Adipocyte (in vitro differentiated cells): ENCODE results near the gene SHISA6.

Experiments
- DNase-seq: peaks from one replicate; pipeline ENCODE4 v3.0.0-alpha.2; 2015; ENCODE audit warnings: low read depth
- H3K27me3 ChIP-seq: replicated peaks from 2 replicates; pipeline ENCODE4 v1.7.0; 2013; ENCODE audit warnings: mild to moderate bottlenecking, low read length, moderate library complexity; ENCODE audit not compliant: control insufficient read depth, insufficient read depth
- H3K36me3 ChIP-seq: 2 replicates; pipeline ENCODE4 v1.7.0; 2013; ENCODE audit warnings: low read length, mild to moderate bottlenecking, moderate library complexity; ENCODE audit not compliant: control insufficient read depth, insufficient read depth, severe bottlenecking
- H3K4me1 ChIP-seq: 2 replicates; pipeline ENCODE4 v1.7.0; 2013; ENCODE audit warnings: mild to moderate bottlenecking, low read length, moderate library complexity; ENCODE audit not compliant: control insufficient read depth, insufficient read depth
- H3K4me3 ChIP-seq: 2 replicates; pipeline ENCODE4 v1.7.0; 2013; ENCODE audit warnings: mild to moderate bottlenecking, low read length, moderate library complexity
- H3K9ac ChIP-seq: 2 replicates; pipeline ENCODE4 v1.7.0; 2013; ENCODE audit warnings: mild to moderate bottlenecking, low read length, moderate library complexity
- H3K9me3 ChIP-seq: 2 replicates; pipeline ENCODE4 v1.7.0; 2013; ENCODE audit warnings: mild to moderate bottlenecking, low read length, moderate library complexity; ENCODE audit not compliant: control insufficient read depth

Gene SHISA6

DNA sequence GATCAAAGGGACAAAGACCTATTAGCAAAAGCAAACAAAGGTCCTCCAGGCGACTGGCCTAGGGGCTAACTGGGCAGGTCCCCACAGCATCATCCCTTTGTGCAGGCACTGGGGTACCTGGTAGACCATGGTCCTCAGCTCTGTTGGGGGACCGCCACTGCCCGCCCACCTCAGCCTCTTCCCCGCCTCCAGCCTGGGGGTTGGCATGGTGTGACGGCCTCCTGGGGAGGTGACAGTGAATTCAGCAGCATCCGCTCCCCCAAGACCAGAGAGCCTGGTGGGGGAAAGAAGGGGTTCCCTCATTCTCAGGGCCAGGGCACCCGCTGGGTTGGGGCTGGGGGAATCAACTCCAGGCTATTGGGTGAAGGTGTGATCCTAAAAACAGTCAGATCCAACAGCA is 318.6 kb downstream of the SHISA6 start:
- Histone ChIP-seq H3K9ac (no peak overlapping the region), H3K36me3 (no peaks in the 10 kb centered on the region), H3K4me1 (peaks cover 15% of the 10 kb centered on the region), H3K9me3 (no peaks in the 10 kb centered on the region), H3K27me3 (no peaks in the 10 kb centered on the region), H3K4me3 (no peak overlapping the region)
- DNase-seq, result no peak

DNA sequence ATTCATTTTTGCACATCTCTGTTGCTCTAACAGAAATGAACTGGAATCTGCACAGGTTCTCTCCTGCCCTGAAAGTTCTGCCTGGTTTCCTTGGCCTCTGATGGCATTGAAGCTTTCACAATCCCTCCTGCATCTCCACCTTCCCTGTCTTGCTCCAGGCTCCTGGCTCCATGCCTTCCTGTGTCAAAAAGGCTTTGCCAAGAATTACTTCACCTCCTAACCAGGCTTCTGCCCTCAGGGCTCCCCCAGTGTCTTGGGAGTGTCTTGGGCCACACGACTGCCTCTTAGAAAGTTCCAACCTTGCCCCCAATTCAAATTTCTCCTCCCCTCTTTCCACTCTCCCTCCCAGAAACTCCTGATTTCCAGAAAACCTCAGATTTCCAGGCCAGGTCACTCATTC is 320.3 kb downstream of the SHISA6 start:
- Histone ChIP-seq H3K9ac (no peak overlapping the region), H3K36me3 (no peaks in the 10 kb centered on the region), H3K4me3 (no peak overlapping the region), H3K9me3 (no peaks in the 10 kb centered on the region), H3K27me3 (no peaks in the 10 kb centered on the region), H3K4me1 (peaks cover 15% of the 10 kb centered on the region)
- DNase-seq, result no peak

DNA sequence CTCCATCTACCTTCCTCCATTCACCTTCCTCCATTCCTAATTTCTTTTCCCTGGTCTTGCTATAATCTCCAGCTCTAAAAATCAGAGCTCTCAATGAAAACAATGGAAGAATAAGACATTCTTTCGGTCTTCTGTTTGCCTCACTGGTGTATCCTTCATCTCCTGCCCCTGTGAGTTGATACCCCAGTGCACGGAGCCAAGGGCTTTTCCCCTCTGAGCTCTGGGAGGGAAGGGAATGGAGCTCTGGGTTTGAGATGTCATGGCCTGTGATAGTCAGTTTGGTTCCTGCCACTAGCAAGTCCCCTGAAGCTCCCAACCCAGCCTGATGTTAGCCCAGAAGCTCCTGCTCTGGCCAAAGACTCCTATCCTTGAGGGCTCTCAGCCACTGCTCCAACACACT is 320.7 kb downstream of the SHISA6 start:
- Histone ChIP-seq H3K4me1 (peaks cover 15% of the 10 kb centered on the region), H3K27me3 (no peaks in the 10 kb centered on the region), H3K4me3 (no peak overlapping the region), H3K36me3 (no peaks in the 10 kb centered on the region), H3K9ac (no peak overlapping the region), H3K9me3 (no peaks in the 10 kb centered on the region)
- DNase-seq, result no peak

DNA sequence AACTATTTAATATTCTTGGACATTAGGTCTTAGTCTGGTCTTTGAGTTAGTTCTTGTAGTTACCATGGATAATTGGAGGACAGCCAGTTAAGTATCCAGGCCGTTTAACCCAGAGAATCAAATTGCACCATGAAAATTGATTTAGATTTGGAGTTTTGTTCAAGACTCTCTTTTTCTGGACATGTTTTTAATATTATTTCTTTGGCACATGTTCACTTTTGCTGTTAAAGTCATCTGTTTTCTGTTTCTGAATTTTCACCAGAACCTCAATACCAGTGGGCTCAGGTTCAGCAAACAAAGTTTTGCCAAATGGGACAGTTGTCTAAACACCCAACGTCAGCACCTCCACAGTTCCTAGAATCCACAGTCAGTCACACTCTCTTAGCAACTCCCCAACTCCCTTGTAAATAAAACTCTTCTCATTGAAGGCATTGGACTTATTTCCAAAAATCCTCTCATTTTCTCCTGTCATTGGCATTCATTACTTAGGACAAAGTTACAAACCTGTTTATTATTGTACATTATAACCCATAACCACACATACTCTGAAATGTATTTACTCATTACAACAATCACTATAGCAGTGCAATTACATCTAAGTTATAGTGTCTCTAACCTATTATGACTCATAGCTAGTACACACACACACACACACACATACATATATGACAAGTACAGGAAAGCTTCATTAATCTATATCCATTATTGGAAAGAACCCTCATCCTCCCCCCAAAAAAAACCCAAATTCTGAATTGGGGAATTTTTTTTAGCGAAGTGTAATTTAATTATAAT is 323.8 kb downstream of the SHISA6 start:
- H3K9ac ChIP-seq, result no peak overlapping the region
- no peaks in the 10 kb centered on the region for H3K27me3 ChIP-seq
- H3K36me3 ChIP-seq, result no peaks in the 10 kb centered on the region
- no peak overlapping the region for H3K4me3 ChIP-seq
- DNase-seq, result no peak
- peaks cover 15% of the 10 kb centered on the region for H3K4me1 ChIP-seq
- peaks cover 2% of the 10 kb centered on the region for H3K9me3 ChIP-seq

DNA sequence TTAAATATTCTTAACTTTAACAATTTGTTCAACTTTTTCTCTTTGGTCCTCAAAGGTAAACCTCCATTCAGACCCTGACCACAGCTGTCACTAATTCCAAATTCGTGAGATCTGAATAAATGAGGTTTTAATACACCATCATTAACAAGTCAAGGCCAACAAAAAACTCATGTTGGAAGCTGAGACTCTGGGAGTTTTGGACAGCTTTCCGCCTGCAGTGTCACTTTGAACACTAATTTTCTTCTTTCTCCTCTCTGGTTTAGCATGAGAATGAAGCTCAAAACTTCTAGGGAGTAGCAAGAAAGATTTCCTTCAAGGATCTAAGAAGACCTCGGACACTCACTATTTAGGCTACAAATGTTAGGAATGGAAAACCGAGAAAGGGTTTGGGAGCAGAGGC is 324.6 kb downstream of the SHISA6 start:
- Histone ChIP-seq H3K4me1 (peaks cover 15% of the 10 kb centered on the region), H3K27me3 (no peaks in the 10 kb centered on the region), H3K36me3 (no peaks in the 10 kb centered on the region), H3K9me3 (peaks cover 2% of the 10 kb centered on the region), H3K4me3 (no peak overlapping the region), H3K9ac (no peak overlapping the region)
- no peak for DNase-seq

GRCh38 chr17:11578998-11579397 is 338.0 kb downstream of the SHISA6 start:
- Histone ChIP-seq H3K9me3 (no peaks in the 10 kb centered on the region), H3K36me3 (no peaks in the 10 kb centered on the region), H3K4me3 (no peak overlapping the region), H3K27me3 (no peaks in the 10 kb centered on the region), H3K4me1 (no peaks in the 10 kb centered on the region), H3K9ac (no peak overlapping the region)
- DNase-seq, result no peak

DNA sequence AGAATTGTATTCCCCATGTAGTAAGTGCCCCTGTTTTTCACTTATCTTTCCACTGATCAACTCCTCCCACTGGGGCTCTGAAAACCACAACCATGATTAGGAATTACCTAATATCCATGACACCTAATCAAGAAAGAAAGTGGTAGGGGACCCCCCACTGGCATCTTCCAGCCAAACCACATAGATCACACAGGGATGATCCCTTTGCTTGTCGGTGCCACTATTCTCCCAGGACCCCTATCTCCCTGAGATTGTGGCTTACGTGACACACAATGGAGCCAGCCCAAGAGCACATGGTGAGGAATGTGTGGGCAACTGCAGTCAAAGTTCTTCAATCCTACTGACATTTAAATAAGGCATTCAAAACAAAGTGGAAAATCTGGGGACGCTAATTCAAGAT is 339.7 kb downstream of the SHISA6 start:
- Histone ChIP-seq H3K36me3 (no peaks in the 10 kb centered on the region), H3K9me3 (no peaks in the 10 kb centered on the region), H3K9ac (no peak overlapping the region), H3K4me1 (no peaks in the 10 kb centered on the region), H3K27me3 (no peaks in the 10 kb centered on the region), H3K4me3 (no peak overlapping the region)
- no peak for DNase-seq

DNA sequence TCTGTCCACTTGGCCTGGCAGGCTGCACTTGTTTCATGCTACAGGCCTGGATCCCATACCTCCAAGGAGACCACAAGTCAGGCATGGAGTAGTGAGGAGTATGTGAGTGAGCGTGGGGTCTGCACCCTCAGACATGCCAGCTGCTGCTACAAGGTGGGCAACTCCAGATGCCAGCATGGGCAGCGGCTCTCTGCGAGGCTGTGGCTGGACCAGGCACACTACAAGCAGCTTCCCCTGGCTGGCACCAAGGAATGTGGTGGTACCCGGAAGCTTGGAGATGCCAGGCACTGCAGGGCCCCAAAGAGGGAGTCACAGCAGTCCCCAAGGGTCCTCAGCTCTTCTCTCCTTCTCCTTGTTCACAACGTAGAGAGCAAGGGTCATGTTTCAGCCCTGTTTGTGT is 341.2 kb downstream of the SHISA6 start:
- Histone ChIP-seq H3K4me3 (no peak overlapping the region), H3K36me3 (no peaks in the 10 kb centered on the region), H3K27me3 (no peaks in the 10 kb centered on the region), H3K9me3 (no peaks in the 10 kb centered on the region), H3K4me1 (no peaks in the 10 kb centered on the region), H3K9ac (no peak overlapping the region)
- DNase-seq, result no peak

GRCh38 chr17:11583306-11583992 is 342.4 kb downstream of the SHISA6 start:
- Histone ChIP-seq H3K9me3 (no peaks in the 10 kb centered on the region), H3K9ac (no peak overlapping the region), H3K4me3 (no peak overlapping the region), H3K27me3 (no peaks in the 10 kb centered on the region), H3K36me3 (no peaks in the 10 kb centered on the region), H3K4me1 (no peaks in the 10 kb centered on the region)
- no peak for DNase-seq

- DNase-seq, result no peak
These were observed 348.7 kb downstream of the SHISA6 start for GRCh38 chr17:11589716-11590115.

DNA sequence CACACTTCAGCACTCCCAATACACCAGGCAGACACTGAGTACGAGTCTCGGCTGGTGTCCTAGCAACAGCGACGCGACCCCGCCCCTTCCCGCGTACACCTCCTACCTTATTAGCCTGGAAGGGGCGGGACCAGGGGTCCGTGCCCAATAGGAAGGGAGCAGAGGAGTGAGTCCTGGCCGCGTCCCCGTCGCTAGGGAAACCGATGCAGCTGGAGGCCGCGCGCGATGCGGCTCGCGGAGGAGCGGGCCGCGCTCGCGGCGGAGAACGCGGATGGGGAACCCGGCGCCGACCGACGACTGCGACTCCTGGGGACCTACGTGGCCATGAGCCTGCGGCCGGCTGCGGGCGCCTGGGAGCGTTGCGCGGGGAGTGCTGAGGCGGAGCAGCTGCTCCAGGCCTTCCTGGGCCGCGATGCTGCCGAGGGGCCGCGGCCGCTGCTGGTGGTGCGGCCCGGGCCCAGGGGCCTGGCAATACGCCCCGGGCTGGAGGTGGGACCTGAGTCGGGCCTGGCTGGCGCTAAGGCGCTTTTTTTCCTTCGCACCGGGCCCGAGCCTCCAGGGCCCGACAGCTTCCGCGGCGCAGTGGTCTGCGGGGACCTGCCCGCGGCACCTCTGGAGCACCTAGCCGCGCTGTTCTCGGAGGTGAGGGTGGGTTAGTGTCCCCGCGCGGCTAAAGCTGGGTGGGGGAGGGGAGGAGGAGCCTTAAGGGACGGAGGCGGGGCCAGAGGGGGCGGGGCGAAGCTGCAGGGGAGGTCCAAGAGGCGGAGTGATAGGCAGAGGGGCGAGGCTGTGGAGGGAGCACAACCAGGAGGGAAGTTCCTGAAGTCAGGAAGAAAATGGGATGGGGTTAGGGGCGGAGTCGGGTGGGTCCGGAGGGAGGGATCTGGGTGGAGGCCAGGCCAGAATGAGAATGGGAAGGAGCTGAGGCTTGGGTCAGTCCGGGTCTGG is 357.5 kb downstream of the SHISA6 start, which contains the start of gene DNAH9:
Gene DNAH9 (plus strand): TSS at position 197 of the 948 bp plus-strand sequence. CDS start 29 bp downstream, at position 226.
- H3K27me3 ChIP-seq, result no peaks in the 10 kb centered on the region
- H3K4me3 ChIP-seq, result peak within 1 kb of the TSS; percentile 81
- peak within 1 kb of the TSS; percentile 63 for H3K9ac ChIP-seq
- peaks cover 7% of the 10 kb centered on the region for H3K9me3 ChIP-seq
- H3K36me3 ChIP-seq, result no peaks in the 10 kb centered on the region
- peaks cover 4% of the 10 kb centered on the region for H3K4me1 ChIP-seq
- no peak for DNase-seq

More at GRCh38 chr17:11589716-11590115, 348.7 kb downstream of the SHISA6 start:
- Histone ChIP-seq H3K4me3 (no peak overlapping the region), H3K4me1 (no peaks in the 10 kb centered on the region), H3K9me3 (no peaks in the 10 kb centered on the region), H3K36me3 (no peaks in the 10 kb centered on the region), H3K27me3 (peaks cover 9% of the 10 kb centered on the region), H3K9ac (no peak overlapping the region)
